HT1080 (cell line): ENCODE results near the gene IRAK3. TPM values are rescaled to one million over a fixed set of nuclear protein-coding genes. Genes with fewer than 3 reads are reported as not detected.
"Not testable (repeated sequence)": the region's sequence is repeated elsewhere in the genome, so short reads cannot be mapped to it uniquely, and the experiment has no call there.

ENCODE experiments used
- DNase-seq: peaks from one replicate; pipeline ENCODE4 v3.0.0-alpha.2; 2015; ENCODE audit warnings: low read depth
- total RNA-seq: library from RNA; depleted of rRNA; stranded (reverse); fragments of >200 nt; shearing (Covaris generic); gene quantifications from 2 replicates; pipeline ENCODE4 v1.2.3, GENCODE V29; 2014

IRAK3 gene
- total RNA-seq, 1 experiment from 2014 or later = 0.03 TPM

DNA sequence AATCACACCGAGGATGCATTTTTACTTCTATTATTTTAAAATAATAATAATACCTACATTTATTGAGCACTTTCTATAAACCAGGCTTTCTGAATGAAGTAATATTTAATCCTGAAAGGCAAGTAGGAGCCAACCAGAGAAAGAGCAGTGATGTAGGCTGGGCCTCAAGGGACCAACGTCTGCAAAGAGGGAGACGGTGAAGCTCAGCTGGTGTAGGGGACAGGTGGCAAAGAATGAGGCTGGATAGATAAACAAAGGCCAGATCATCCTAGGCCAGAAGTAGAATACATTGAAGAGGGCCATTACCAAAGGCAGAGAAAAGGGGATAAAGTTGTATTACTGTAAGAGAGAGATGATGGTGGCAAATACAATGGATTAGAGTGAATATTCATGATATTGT is 18.4 kb upstream of the IRAK3 start:
- DNase-seq = no peak

DNA sequence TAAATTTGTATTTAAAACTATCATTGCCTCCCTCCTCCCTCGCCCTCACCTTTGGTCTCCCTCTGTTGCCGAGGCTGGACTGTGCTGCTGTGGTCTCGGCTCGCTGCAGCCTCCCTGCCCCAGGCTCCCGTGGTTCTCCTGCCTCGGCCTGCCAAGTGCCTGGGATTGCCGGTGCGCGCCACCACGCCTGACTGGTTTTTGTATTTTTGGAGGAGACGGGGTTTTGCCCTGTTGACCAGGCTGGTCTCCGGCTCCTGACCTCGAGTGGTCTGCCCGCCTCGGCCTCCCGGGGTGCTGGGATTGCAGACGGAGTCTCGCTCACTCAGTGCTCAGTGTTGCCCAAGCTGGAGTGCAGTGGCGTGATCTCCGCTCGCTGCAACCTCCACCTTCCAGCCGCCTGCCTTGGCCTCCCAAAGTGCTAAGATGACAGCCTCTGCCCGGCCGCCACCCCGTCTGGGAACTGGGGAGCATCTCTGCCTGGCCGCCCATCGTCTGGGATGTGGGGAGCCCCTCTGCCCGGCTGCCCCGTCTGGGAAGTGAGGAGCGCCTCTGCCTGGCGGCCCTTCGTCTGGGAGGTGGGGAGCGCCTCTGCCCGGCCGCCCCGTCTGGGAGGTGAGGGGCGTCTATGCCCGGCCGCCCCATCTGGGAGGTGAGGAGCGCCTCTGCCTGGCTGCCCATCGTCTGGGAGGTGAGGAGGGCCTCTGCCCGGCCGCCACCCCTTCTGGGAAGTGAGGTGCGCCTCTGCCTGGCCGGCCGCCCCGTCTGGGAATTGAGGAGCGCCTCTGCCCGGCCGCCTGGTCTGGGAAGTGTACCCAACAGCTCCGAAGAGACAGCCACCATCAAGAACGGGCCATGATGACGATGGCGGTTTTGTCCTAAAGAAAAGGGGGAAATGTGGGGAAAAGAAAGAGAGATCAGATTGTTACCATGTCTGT is 14.4 kb upstream of the IRAK3 start:
- not testable (repeated sequence) for DNase-seq

- no peak for DNase-seq
Observed at GRCh38 chr12:66176105-66176900, 12.7 kb upstream of the IRAK3 start.

GRCh38 chr12:66182956-66183355 is 6.1 kb upstream of the IRAK3 start:
- no peak for DNase-seq

- not testable (repeated sequence) for DNase-seq
Observed at GRCh38 chr12:66184822-66185221, 4.2 kb upstream of the IRAK3 start.

- no peak for DNase-seq
Observed at GRCh38 chr12:66187036-66187435, 2.0 kb upstream of the IRAK3 start.

- no peak for DNase-seq
Observed at GRCh38 chr12:66187821-66188220, 1.2 kb upstream of the IRAK3 start.

GRCh38 chr12:66189486-66189843 is 451 bp downstream of the IRAK3 start:
- DNase-seq = no peak

DNA sequence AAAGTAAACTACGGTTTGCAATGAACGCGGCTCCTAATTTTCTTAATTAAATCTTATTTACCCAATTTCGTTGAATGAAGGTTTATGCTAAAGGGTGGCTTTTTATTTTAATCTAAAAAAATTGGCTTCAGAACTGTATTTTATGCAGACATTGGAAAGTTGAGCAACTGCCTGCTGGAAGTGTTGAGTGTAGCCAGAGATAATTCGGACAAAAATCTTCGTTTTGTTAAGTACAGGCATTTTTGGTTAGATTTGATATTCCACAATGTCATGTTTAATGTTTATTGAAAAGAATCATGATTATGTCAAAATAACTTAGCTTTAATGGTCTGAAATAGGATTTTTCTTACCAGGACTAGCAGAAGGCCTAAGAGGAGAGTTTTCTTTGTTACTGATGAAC is 875 bp downstream of the IRAK3 start:
- no peak for DNase-seq

GRCh38 chr12:66190519-66191370 is 1.7 kb downstream of the IRAK3 start:
- DNase-seq = no peak

- DNase-seq = no peak
Observed at GRCh38 chr12:66191547-66192126, 2.6 kb downstream of the IRAK3 start.

- DNase-seq = no peak
Observed at GRCh38 chr12:66194122-66194521, 5.1 kb downstream of the IRAK3 start.

DNA sequence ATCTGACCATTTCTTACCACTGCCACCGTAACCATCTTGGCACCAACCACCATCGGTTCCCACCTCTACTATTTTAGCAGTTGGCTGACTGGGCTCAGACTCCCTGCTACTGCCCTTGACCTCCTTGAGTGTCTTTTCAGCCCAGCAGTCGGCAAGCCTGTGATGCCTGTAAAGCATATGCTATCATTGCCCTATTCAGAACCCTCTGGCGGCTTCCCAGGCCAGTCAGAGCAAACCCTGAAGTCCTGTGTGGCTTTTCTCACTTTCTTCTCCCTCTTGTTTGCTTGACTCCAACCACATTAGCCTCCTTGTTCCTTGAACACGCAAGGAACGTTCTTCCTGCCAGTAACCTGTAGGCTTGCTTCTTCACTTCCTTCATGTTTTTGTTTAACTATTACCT is 6.2 kb downstream of the IRAK3 start:
- DNase-seq = no peak

- DNase-seq = no peak
Observed at GRCh38 chr12:66196806-66197205, 7.8 kb downstream of the IRAK3 start.

GRCh38 chr12:66197495-66197921 is 8.5 kb downstream of the IRAK3 start:
- DNase-seq = no peak

DNA sequence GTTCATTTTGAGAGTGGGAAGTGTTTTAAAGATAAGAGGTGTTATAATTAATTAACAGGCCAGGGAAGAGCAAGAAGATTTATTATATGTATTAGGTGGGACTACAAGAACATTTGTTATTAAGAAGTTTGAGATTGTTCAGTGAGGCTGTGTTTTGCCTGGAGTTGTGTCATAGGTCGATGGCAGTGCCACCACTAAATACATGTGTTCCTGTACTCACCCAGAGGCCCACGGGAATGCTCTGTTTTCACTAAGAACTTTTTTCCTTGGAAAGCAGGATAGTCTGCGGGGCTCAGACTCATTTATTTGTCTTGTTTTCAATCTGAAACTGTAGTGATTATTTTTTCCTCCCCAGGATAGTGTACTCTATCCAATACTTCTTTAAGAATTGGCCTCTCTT is 10.1 kb downstream of the IRAK3 start:
- DNase-seq = no peak

DNA sequence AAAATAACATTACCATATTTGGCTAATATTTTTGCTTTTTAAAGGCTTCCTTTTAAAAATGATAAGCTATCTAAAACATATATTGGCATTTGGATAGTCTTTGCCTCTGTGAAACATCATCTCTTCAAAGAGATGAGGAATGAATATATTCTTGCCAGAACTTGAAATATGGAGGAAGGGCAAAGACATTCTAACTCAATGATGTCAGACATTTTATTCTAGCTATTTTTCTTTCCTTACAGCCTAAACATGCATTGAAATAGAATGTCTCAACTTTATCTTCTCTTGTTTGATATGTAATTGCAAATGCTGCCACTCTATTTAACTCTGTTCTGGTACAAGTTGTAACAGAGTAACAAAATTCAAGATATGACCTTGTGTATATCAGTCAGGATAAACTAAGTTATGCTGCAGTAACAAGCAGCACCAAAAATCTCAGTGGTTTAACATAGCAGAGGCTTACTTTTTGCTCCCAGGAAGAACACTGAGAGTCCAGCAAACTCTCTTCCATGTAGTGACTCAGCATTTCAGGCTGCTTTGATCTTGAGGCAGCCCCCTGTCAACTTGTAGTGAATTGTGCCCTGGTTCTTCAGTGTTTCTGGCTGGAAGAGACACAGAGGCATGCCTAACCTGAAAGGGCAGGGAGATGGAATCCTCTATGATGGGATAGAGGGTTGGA is 11.0 kb downstream of the IRAK3 start:
- no peak for DNase-seq

GRCh38 chr12:66203820-66204219 is 14.8 kb downstream of the IRAK3 start:
- no peak for DNase-seq

DNA sequence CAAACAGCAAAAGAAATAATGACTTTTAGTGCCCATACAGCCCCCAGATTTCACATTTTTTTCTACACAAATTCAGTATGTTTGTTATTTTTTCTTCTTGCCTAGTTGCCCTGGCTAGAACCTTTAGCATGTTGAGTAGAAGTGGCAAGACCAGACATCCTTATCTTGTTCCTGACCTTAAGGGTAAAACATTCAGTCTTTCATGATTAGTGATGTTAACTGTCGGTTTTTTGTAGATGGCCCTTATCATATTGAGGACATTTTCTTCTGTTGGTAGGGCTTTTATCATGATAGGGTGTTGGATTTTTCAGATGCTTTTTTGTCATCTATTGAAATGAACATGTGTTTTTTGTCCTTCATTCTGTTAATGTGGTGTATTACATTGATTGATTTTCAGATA is 17.1 kb downstream of the IRAK3 start:
- no peak for DNase-seq

- DNase-seq = no peak
Observed at GRCh38 chr12:66210840-66211239, 21.8 kb downstream of the IRAK3 start.

GRCh38 chr12:66211573-66211972 is 22.6 kb downstream of the IRAK3 start:
- DNase-seq = not testable (repeated sequence)
